Measurements from ENCODE around the gene TMED7.

Gene TMED7

DNA sequence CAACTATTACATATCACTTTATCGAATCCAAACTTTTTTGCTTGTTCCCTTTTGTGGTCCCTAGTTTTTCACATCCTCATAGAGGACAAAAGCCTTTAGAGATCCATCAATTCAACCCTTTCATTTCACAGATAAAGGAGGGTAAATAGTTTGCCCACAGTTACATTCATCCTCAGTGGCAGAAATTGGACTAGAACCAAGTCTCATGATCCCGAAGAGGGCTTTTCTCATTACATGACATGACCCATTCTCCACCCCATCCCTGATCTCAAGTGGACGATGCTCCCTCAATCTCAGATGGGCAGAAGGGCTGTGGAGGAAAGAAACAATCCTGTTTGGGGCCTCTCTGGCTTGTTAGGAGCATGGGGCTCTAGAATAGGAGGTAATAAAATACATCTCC is 46.6 kb downstream of the TMED7 start:
- DNase-seq, result no peak

DNA sequence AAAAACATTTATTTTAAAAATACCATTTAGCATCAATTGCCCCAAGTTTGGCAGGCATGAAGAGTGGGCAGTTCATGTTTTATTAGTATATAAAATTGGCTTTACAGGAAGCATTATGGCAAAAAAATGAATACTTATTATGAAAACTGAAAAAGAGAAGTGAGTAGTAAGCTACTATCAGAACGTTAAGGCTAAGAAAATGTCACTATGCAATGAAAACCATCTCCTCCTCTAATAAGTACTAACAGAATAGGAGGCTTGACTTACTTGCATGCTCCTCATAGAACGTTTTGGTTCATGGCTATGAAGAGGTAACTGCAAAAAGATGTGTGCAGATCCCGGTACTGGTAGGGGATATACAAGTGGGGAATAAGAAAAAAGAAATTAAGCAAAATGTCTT is 47.2 kb downstream of the TMED7 start:
- no peak for DNase-seq

DNA sequence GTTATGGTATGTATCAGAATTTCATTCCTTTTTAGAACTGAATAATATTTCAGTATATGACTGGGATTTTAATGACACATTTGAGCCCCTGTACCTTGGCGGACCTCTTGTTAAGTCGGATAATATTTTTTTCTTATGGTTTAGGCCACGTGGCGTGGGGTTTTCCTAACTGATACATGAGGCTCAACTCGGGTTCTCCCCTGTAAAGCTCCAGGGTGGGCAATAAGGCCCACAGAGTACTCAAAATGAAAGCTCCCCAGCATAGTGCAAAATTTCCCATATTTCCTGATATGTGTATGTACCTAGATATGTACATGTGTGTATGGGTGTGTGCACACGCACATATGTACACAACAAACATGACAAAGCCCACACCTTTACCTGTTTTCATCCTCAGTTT is 48.1 kb downstream of the TMED7 start:
- no peak for DNase-seq

DNA sequence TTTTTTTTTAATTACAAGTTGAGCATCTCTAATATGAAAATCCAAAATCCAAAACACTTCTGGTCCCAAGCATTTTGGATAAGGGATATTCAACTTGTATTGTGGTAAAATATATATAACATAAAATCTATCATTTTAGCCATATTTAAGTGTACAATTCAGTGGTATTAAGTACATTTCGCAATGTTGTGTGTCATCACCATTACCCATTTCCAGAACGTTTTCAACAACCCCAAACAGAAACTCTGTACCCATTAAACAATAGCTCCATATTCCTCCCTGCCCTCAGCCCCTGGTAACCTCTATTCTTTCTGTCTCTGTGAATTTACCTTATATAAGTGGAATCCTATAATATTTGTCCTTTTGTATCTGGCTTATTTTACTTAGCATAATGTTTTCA is 48.5 kb downstream of the TMED7 start:
- DNase-seq, result no peak

DNA sequence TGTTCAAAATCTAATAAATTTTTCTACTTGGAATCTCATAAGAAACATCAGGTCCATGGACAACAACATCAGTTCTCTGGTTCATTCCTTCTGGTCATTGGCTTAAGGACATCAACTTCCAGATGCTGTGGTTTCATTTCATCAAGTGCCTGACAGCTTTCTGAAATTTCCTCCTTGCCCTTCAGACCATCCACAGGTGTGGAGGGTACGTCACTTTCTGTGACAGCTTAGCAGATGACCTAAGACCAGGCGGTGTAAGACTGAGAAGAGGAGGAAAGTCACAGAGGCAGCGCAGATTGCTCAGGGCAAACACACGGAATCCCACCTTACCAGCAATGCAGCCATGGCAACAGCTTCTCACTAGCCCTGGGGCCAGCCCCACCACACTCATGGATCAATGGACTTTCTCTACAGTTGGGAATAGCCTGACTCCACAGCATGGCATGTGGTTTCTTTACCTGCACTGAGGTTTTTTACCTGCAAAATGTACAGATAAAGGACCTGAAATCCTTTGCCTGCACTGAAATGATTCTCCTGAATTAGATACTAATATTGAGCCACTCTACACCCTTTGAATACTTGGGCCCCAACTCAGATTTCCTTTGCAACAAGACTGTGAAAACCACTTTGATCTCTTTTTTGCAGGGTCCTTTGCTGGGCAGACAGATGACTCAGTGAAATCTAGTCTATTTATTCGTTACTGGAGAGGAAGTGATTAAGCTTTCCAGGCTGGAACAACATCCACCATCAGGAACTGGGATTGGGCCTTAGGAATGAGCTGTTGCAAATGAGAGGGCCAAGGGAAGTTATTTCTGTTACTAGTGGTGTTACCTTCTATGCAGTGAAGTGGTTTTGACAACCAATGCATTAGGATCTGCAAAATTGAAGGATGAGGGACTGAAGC is 50.4 kb downstream of the TMED7 start:
- DNase-seq, result no peak

DNA sequence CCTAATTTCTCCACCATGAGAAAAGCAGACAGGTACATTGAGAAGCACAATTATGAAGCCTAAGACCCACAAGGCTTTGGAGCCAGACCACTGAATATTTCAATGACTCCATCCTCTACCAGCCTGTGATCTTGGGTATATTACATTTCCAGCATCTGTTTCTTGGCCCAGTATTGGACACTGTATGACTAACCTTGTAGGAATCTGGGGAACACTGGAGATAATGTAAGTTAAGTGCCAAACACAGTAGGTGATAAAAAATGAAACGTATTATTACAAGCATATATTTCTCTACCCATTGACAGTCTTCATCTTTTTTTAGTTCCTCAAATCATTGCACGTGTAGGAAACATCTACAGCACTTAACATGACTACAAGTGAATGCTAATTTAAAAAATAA is 52.7 kb downstream of the TMED7 start:
- no peak for DNase-seq

DNA sequence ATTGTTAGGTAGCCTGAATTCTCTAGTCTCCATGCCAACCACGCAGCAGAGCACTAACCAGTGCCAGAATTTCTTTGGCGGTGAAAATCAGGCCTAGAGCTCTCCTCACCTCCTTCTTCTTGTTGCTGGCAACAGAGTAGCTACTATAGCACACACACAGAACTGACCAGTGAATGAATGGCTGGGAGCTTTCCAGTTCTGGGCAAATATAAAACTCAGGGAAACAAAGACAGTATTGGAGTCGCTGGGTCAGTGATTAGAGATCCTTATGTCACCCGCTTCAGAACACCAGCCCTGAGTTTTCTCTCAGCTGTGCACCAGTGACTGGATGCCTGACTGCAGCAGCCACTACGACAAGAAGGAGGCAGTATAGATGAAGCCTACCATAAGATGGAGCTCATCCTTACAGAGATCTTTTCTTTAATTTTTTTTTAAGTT is 54.4 kb downstream of the TMED7 start:
- DNase-seq, result no peak

DNA sequence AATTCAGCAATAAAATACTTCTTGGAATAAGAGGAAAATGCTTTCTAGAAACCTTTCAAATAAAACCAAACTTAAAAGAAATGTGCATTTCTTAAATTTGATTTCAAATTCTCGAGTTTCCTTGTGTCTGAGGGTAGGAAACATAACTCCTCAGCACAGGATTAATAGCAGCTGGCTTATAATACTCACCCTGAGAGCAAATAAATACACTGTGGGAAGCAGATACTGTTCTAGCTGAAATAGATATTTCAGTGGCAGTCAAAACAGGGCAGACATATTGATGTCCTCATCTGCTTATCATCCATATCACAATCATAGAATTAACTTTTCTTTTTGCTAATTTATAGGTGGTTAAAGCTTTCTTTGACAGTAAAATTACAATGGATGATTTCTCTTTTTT is 57.2 kb downstream of the TMED7 start:
- no peak for DNase-seq

DNA sequence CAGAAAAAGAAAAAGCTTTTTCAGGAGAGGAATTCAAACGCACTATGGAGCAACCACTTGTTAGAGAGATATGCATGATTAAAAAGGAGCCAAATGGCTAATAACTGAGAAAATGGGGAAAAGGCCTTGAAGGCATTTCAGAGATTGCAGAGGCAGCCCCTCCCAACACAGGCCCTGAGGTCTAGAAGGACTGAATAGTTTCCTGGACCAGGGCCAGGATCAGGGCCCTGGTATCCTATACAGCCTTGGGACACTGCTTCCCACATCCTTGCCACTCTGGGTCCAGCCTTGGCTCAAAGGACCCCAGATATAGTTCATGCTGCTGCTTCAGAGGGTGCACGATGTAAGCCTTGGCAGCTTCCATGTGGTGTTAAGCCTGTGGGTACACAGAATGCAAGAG is 60.6 kb downstream of the TMED7 start:
- DNase-seq, result no peak

Data from NCI-H1105 treated with DMSO at 0.1 percent for 48 hours (cell line).